K562 (cell line): ENCODE measurements around the gene DMAC1. TPM values are rescaled to one million over a fixed set of nuclear protein-coding genes. Genes with fewer than 3 reads are reported as not detected.

Source experiments
- CBFB ChIP-seq: sonication (generic); formaldehyde crosslinking; IDR thresholded peaks from 2 replicates; pipeline ENCODE4 v1.4.0; 2020; ENCODE audit warnings: mild to moderate bottlenecking, missing genetic modification reagents
- EZH2 ChIP-seq: IDR thresholded peaks from 2 replicates; pipeline ENCODE4 v1.6.1; 2012; ENCODE audit warnings: low read depth, mild to moderate bottlenecking, inconsistent platforms, low read length, borderline replicate concordance
- HCFC1 ChIP-seq: IDR thresholded peaks from 2 replicates; pipeline ENCODE4 v1.6.1; 2012; ENCODE audit warnings: low read depth, low read length, improper control_type of control experiment
- KDM1A ChIP-seq, 2 experiments: fragments of 450-650 bp; IDR thresholded peaks; 2 replicates each; pipeline ENCODE4 v1.6.1; 2016; ENCODE audit warnings: mild to moderate bottlenecking in 2 of 2
- MCM2 ChIP-seq: fragments of 450-650 bp; IDR thresholded peaks from 2 replicates; pipeline ENCODE4 v1.6.1; 2017; ENCODE audit warnings: low read depth, mild to moderate bottlenecking
- NCOA6 ChIP-seq: fragments of 450-650 bp; IDR thresholded peaks from 2 replicates; pipeline ENCODE4 v1.6.1; 2017; ENCODE audit warnings: mild to moderate bottlenecking
- NR1H2 ChIP-seq: sonication (generic); formaldehyde crosslinking; IDR thresholded peaks from 2 replicates; pipeline ENCODE4 v1.4.0; 2020; ENCODE audit warnings: mild to moderate bottlenecking, missing genetic modification reagents
- POU5F1 ChIP-seq: fragments of 150-350 bp; IDR thresholded peaks from 2 replicates; pipeline ENCODE4 v1.6.1; 2014; ENCODE audit warnings: borderline replicate concordance, low read length, low read depth, mild to moderate bottlenecking; ENCODE audit not compliant: partially characterized antibody
- SMC3 ChIP-seq: conservative IDR thresholded peaks from 2 replicates; pipeline ENCODE4 v1.6.1; 2011; ENCODE audit warnings: low read depth, low read length, improper control_type of control experiment; ENCODE audit not compliant: insufficient read depth
- SNIP1 ChIP-seq: fragments of 450-650 bp; IDR thresholded peaks from 2 replicates; pipeline ENCODE4 v1.7.1; 2017; ENCODE audit warnings: low read depth, mild to moderate bottlenecking
- SREBF1 ChIP-seq: fragments of 150-350 bp; IDR thresholded peaks from 2 replicates; pipeline ENCODE4 v1.6.1; 2014; ENCODE audit warnings: antibody characterized with exemption, low read depth, low read length, borderline replicate concordance
- ZC3H11A ChIP-seq: IDR thresholded peaks from 2 replicates; pipeline ENCODE4 v1.6.1; 2012; ENCODE audit warnings: low read depth, low read length, improper control_type of control experiment
- ZNF3 ChIP-seq: fragments of 250-450 bp; sonication (Bioruptor Pico); IDR thresholded peaks from 2 replicates; pipeline ENCODE4 v1.5.0; 2021; ENCODE audit warnings: mild to moderate bottlenecking, moderate library complexity
- ZNF316 ChIP-seq: fragments of 450-650 bp; IDR thresholded peaks from 2 replicates; pipeline ENCODE4 v1.6.1; 2016
- ZNF436 ChIP-seq: fragments of 250-450, 450-650 bp; sonication (Bioruptor Pico); formaldehyde crosslinking; IDR thresholded peaks from 2 replicates; pipeline ENCODE4 v1.7.0; 2020; ENCODE audit warnings: mild to moderate bottlenecking
- ZNF609 ChIP-seq: sonication (generic); formaldehyde crosslinking; IDR thresholded peaks from 2 replicates; pipeline ENCODE4 v1.8.1; 2023; ENCODE audit warnings: missing genetic modification reagents, mild to moderate bottlenecking, borderline replicate concordance
- polyA plus RNA-seq, 8 experiments: library from polyadenylated mRNA; depleted of rRNA in 4 of 8; stranded (reverse) in 5 of 8; unstranded in 3 of 8; fragments of >200 nt; fragmentation: Nextera tagmentation in 2 of 8; fragmentation: Illumina TruSeq in 1 of 8; extraction: Ambion mirVana in 2 of 8; extraction: Trizol in 1 of 8; gene quantifications; 2 replicates each; pipeline versions ENCODE4 v1.2.1 to v1.2.3, GENCODE V29; 2011 to 2014; ENCODE audit warnings: inconsistent platforms in 1 of 8, missing spikeins in 1 of 8
- total RNA-seq, 7 experiments: library from RNA; depleted of rRNA in 6 of 7; stranded (reverse); fragments of >200 nt in 6 of 7; fragmentation: Illumina TruSeq in 2 of 7; extraction: Trizol in 2 of 7; gene quantifications; 2 replicates each; pipeline versions ENCODE4 v1.2.1 to v1.2.3, GENCODE V29; 2011 to 2021; ENCODE audit warnings: low replicate concordance in 1 of 7
- TF ChIP-seq, protein P1 (sequence below): fragments of 450-650 bp; IDR thresholded peaks from 2 replicates; pipeline ENCODE4 v1.6.1; 2016; ENCODE audit warnings: borderline replicate concordance
- TF ChIP-seq, protein P2 (sequence below), 2 experiments: fragments of 450-650 bp; IDR thresholded peaks; 2 replicates each; pipeline ENCODE4 v1.6.1; 2018; ENCODE audit warnings: mild to moderate bottlenecking in 2 of 2, low read depth in 1 of 2; ENCODE audit not compliant: partially characterized antibody in 2 of 2

DMAC1 gene
- total and polyA plus RNA-seq, 9 of the 15 experiments (the other 6 are each of a cell fraction or from before 2014, with no cell fraction given) = 15.9 to 94.4 (median 38.4) TPM

DNA sequence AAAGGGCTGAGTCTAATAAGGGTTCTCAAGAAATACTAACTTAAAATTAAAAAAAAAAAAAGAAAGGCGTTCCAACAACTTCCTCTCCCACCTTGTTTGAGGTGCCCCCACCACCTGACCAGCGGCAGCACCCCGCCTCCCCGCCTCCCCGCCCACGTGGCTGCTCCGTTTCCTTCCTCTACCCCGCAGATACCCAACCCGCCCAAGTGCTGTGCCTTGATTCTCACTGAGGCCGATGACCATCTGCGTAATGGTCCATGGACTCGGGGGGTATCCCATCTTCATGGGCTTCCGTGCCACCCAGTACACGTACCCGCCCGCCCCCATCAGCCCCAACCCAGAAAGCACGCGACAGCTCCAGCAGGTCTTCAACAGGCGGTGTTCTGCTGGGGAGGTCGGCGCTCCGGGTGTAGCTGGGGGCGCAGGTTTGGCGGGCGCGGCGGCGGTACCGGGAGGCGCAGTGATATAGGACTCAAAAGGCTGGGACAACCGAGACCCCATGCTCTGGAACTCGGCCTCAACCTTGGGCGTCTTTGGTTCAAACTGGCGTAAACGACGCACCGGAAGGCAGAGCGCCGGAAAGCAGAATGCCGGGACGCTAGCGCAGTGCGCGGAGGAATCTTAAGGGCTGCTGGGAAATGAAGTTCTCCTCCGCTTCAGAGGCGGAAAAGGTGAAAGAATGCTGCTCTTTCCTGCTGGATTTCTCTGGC is at the start of gene DMAC1 (continued):
- TF ChIP-seq ZNF609 (CRISPR knock-in tag) = no peak
- TF ChIP-seq SMC3 = no peak
- no peak for TF ChIP-seq KDM1A (IDR thresholded peaks at IDR 0.05)
- TF ChIP-seq, protein P1, sequence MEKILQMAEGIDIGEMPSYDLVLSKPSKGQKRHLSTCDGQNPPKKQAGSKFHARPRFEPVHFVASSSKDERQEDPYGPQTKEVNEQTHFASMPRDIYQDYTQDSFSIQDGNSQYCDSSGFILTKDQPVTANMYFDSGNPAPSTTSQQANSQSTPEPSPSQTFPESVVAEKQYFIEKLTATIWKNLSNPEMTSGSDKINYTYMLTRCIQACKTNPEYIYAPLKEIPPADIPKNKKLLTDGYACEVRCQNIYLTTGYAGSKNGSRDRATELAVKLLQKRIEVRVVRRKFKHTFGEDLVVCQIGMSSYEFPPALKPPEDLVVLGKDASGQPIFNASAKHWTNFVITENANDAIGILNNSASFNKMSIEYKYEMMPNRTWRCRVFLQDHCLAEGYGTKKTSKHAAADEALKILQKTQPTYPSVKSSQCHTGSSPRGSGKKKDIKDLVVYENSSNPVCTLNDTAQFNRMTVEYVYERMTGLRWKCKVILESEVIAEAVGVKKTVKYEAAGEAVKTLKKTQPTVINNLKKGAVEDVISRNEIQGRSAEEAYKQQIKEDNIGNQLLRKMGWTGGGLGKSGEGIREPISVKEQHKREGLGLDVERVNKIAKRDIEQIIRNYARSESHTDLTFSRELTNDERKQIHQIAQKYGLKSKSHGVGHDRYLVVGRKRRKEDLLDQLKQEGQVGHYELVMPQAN = peak; percentile 90
- TF ChIP-seq ZNF316 = no peak
- TF ChIP-seq SNIP1 = no peak
- TF ChIP-seq SREBF1 = no peak
- peak; percentile 91 for TF ChIP-seq HCFC1
- no peak for TF ChIP-seq EZH2
- TF ChIP-seq, protein P2, sequence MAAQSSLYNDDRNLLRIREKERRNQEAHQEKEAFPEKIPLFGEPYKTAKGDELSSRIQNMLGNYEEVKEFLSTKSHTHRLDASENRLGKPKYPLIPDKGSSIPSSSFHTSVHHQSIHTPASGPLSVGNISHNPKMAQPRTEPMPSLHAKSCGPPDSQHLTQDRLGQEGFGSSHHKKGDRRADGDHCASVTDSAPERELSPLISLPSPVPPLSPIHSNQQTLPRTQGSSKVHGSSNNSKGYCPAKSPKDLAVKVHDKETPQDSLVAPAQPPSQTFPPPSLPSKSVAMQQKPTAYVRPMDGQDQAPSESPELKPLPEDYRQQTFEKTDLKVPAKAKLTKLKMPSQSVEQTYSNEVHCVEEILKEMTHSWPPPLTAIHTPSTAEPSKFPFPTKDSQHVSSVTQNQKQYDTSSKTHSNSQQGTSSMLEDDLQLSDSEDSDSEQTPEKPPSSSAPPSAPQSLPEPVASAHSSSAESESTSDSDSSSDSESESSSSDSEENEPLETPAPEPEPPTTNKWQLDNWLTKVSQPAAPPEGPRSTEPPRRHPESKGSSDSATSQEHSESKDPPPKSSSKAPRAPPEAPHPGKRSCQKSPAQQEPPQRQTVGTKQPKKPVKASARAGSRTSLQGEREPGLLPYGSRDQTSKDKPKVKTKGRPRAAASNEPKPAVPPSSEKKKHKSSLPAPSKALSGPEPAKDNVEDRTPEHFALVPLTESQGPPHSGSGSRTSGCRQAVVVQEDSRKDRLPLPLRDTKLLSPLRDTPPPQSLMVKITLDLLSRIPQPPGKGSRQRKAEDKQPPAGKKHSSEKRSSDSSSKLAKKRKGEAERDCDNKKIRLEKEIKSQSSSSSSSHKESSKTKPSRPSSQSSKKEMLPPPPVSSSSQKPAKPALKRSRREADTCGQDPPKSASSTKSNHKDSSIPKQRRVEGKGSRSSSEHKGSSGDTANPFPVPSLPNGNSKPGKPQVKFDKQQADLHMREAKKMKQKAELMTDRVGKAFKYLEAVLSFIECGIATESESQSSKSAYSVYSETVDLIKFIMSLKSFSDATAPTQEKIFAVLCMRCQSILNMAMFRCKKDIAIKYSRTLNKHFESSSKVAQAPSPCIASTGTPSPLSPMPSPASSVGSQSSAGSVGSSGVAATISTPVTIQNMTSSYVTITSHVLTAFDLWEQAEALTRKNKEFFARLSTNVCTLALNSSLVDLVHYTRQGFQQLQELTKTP (IDR thresholded peaks at IDR 0.05; ENCODE audit: low read depth in 1 of 2, partially characterized antibody in 2 of 2) = peak in 1 of 2 experiments; percentile 83
- TF ChIP-seq ZC3H11A = no peak
- TF ChIP-seq CBFB (CRISPR knock-in tag) = no peak
- no peak for TF ChIP-seq ZNF3 (CRISPR knock-in tag)
- TF ChIP-seq POU5F1 = no peak
- TF ChIP-seq NR1H2 = no peak
- no peak for TF ChIP-seq ZNF436 (CRISPR knock-in tag)
- no peak for TF ChIP-seq NCOA6
- TF ChIP-seq MCM2 = no peak
